Mesendoderm (in vitro differentiated cells): Measurements from ENCODE around the gene MTRFR.

ENCODE experiments used
- DNase-seq: peaks from one replicate; pipeline ENCODE4 v3.0.0; 2013
- H2AK5ac ChIP-seq: 2 replicates; pipeline ENCODE4 v1.6.1; 2013; ENCODE audit warnings: low read length, inconsistent platforms
- H2BK120ac ChIP-seq: 2 replicates; pipeline ENCODE4 v1.6.1; 2013; ENCODE audit warnings: low read depth, mild to moderate bottlenecking, low read length, moderate library complexity, mixed read lengths
- H2BK15ac ChIP-seq: replicated peaks from 2 replicates; pipeline ENCODE4 v1.6.1; 2013; ENCODE audit warnings: low read depth, mild to moderate bottlenecking, moderate library complexity
- H2BK5ac ChIP-seq: 2 replicates; pipeline ENCODE4 v1.6.1; 2013; ENCODE audit warnings: low read length, inconsistent platforms
- H3K18ac ChIP-seq: 2 replicates; pipeline ENCODE4 v1.6.1; 2013; ENCODE audit warnings: mild to moderate bottlenecking, low read length, mixed read lengths
- H3K23ac ChIP-seq: one replicate; pipeline ENCODE4 v1.6.1; 2013; ENCODE audit warnings: low read length
- H3K27ac ChIP-seq: 2 replicates; pipeline ENCODE4 v1.5.1; 2013; ENCODE audit warnings: low read depth, mild to moderate bottlenecking, inconsistent platforms, low read length, moderate library complexity
- H3K27me3 ChIP-seq: 2 replicates; pipeline ENCODE4 v1.6.1; 2013; ENCODE audit warnings: low read length, control low read depth, mild to moderate bottlenecking, inconsistent platforms; ENCODE audit not compliant: insufficient read depth, poor library complexity
- H3K36me3 ChIP-seq: 2 replicates; pipeline ENCODE4 v1.6.1; 2013; ENCODE audit warnings: low read length, inconsistent platforms; ENCODE audit not compliant: control insufficient read depth, insufficient read depth
- H3K4ac ChIP-seq: one replicate; pipeline ENCODE4 v1.6.1; 2013; ENCODE audit warnings: low read depth, mild to moderate bottlenecking, low read length, moderate library complexity
- H3K4me1 ChIP-seq: 2 replicates; pipeline ENCODE4 v1.6.1; 2013; ENCODE audit warnings: low read depth, low read length, inconsistent platforms; ENCODE audit not compliant: control insufficient read depth
- H3K4me2 ChIP-seq: 2 replicates; pipeline ENCODE4 v1.6.1; 2013; ENCODE audit warnings: low read length
- H3K4me3 ChIP-seq: 2 replicates; pipeline ENCODE4 v1.5.1; 2013; ENCODE audit warnings: mild to moderate bottlenecking, low read length
- H3K56ac ChIP-seq: one replicate; pipeline ENCODE4 v1.6.1; 2013; ENCODE audit warnings: low read length
- H3K79me1 ChIP-seq: 2 replicates; pipeline ENCODE4 v1.6.1; 2013; ENCODE audit warnings: low read length, inconsistent platforms
- H3K79me2 ChIP-seq: 2 replicates; pipeline ENCODE4 v1.6.1; 2013; ENCODE audit warnings: mild to moderate bottlenecking, low read length; ENCODE audit not compliant: control insufficient read depth, insufficient read depth
- H3K9ac ChIP-seq: 2 replicates; pipeline ENCODE4 v1.6.1; 2013; ENCODE audit warnings: low read length, inconsistent platforms
- H4K5ac ChIP-seq: one replicate; pipeline ENCODE4 v1.6.1; 2013; ENCODE audit warnings: low read length
- H4K8ac ChIP-seq: one replicate; pipeline ENCODE4 v1.6.1; 2013; ENCODE audit warnings: low read depth, mild to moderate bottlenecking, control low read depth, low read length, moderate library complexity
- WGBS: extraction: QIAGEN DNeasy Blood & Tissue Kit; methylation state at CpG from one replicate; pipeline ENCODE4 v1.1.7; 2013; ENCODE audit warnings: low lambda C conversion rate, missing lambda C conversion rate; ENCODE audit not compliant: insufficient coverage; ENCODE audit errors: extremely low coverage; 5-methylcytosine and 5-hydroxymethylcytosine counted together

The MTRFR gene

GRCh38 chr12:123269395-123269892 is 36.2 kb downstream of the MTRFR start:
- H3K36me3 ChIP-seq: peaks cover 6% of the 10 kb centered on the region
- H3K27me3 ChIP-seq: no peaks in the 10 kb centered on the region
- no peak overlapping the region for H2BK5ac ChIP-seq
- no peak overlapping the region for H4K8ac ChIP-seq
- WGBS: no CpG with 5 or more reads among the region's 32 CpGs
- peaks cover 9% of the 10 kb centered on the region for H3K79me1 ChIP-seq
- peak overlapping the region; percentile 82 for H3K9ac ChIP-seq
- no peaks in the 10 kb centered on the region for H3K4me1 ChIP-seq
- H3K4me2 ChIP-seq: peak overlapping the region; percentile 56
- peak overlapping the region; percentile 51 for H2BK120ac ChIP-seq
- H2BK15ac ChIP-seq: no peak overlapping the region
- H3K79me2 ChIP-seq: peaks cover 61% of the 10 kb centered on the region
- H3K56ac ChIP-seq: peak overlapping the region; percentile 94
- no peak overlapping the region for H4K5ac ChIP-seq
- peak overlapping the region; percentile 35 for H3K4me3 ChIP-seq
- DNase-seq: peak; percentile 90
- peak overlapping the region; percentile 60 for H3K4ac ChIP-seq
- no peak overlapping the region for H3K23ac ChIP-seq
- peak overlapping the region; percentile 98 for H3K18ac ChIP-seq
- no peak overlapping the region for H2AK5ac ChIP-seq
- H3K27ac ChIP-seq: peak overlapping the region; percentile 28

- Histone ChIP-seq H3K56ac (peak overlapping the region; percentile 87), H3K18ac (peak overlapping the region; percentile 98), H4K5ac (no peak overlapping the region), H3K27ac (peak overlapping the region; percentile 28), H3K4ac (peak overlapping the region; percentile 60), H3K4me2 (peak overlapping the region; percentile 35), H4K8ac (no peak overlapping the region), H2BK120ac (peak overlapping the region; percentile 51), H3K79me1 (peaks cover 8% of the 10 kb centered on the region), H2BK5ac (no peak overlapping the region), H3K9ac (peak overlapping the region; percentile 82), H3K23ac (no peak overlapping the region), H3K79me2 (peaks cover 58% of the 10 kb centered on the region), H3K36me3 (peaks cover 6% of the 10 kb centered on the region), H3K4me1 (no peaks in the 10 kb centered on the region), H3K27me3 (no peaks in the 10 kb centered on the region), H2BK15ac (no peak overlapping the region), H3K4me3 (peak overlapping the region; percentile 35), H2AK5ac (no peak overlapping the region)
- no CpG with 5 or more reads among the region's 7 CpGs for WGBS
- peak; percentile 56 for DNase-seq
These were observed 36.6 kb downstream of the MTRFR start for GRCh38 chr12:123269896-123270213.

GRCh38 chr12:123270214-123271000 is 37.2 kb downstream of the MTRFR start:
- H3K4me1 ChIP-seq: no peaks in the 10 kb centered on the region

GRCh38 chr12:123271001-123271668 is 37.9 kb downstream of the MTRFR start:
- H3K4me3 ChIP-seq: peak overlapping the region; percentile 35
- H3K4me1 ChIP-seq: no peaks in the 10 kb centered on the region
- H3K23ac ChIP-seq: peak overlapping the region; percentile 29
- no peak overlapping the region for H4K5ac ChIP-seq
- peaks cover 51% of the 10 kb centered on the region for H3K79me2 ChIP-seq
- no peak overlapping the region for H2BK15ac ChIP-seq
- peak overlapping the region; percentile 98 for H3K18ac ChIP-seq
- no peaks in the 10 kb centered on the region for H3K27me3 ChIP-seq
- peak overlapping the region; percentile 81 for H3K27ac ChIP-seq
- no peak overlapping the region for H2AK5ac ChIP-seq
- peaks cover 6% of the 10 kb centered on the region for H3K36me3 ChIP-seq
- peak overlapping the region; percentile 35 for H3K4me2 ChIP-seq
- H3K9ac ChIP-seq: peak overlapping the region; percentile 82
- H3K79me1 ChIP-seq: peaks cover 8% of the 10 kb centered on the region
- peak overlapping the region; percentile 56 for H2BK120ac ChIP-seq
- H2BK5ac ChIP-seq: no peak overlapping the region
- WGBS: no CpG with 5 or more reads among the region's 108 CpGs
- H3K56ac ChIP-seq: peak overlapping the region; percentile 87
- H3K4ac ChIP-seq: peak overlapping the region; percentile 99
- H4K8ac ChIP-seq: peak overlapping the region; percentile 42
- peak; percentile 58 for DNase-seq

More at GRCh38 chr12:123270214-123271000, 37.2 kb downstream of the MTRFR start:
- peak overlapping the region; percentile 82 for H3K9ac ChIP-seq
- H2BK5ac ChIP-seq: peak overlapping the region; percentile 55
- no peak overlapping the region for H2BK120ac ChIP-seq
- H4K5ac ChIP-seq: no peak overlapping the region
- H3K27me3 ChIP-seq: no peaks in the 10 kb centered on the region
- H3K23ac ChIP-seq: peak overlapping the region; percentile 29
- H3K4ac ChIP-seq: peak overlapping the region; percentile 99
- WGBS: no CpG with 5 or more reads among the region's 51 CpGs
- H3K79me2 ChIP-seq: peaks cover 56% of the 10 kb centered on the region
- H3K56ac ChIP-seq: peak overlapping the region; percentile 87
- H2AK5ac ChIP-seq: no peak overlapping the region
- H3K4me3 ChIP-seq: peak overlapping the region; percentile 35
- H2BK15ac ChIP-seq: no peak overlapping the region
- peaks cover 8% of the 10 kb centered on the region for H3K79me1 ChIP-seq
- H3K36me3 ChIP-seq: peaks cover 6% of the 10 kb centered on the region
- H3K27ac ChIP-seq: peak overlapping the region; percentile 81
- peak overlapping the region; percentile 42 for H4K8ac ChIP-seq
- H3K4me2 ChIP-seq: peak overlapping the region; percentile 35
- H3K18ac ChIP-seq: peak overlapping the region; percentile 98
- DNase-seq: no peak

- H3K4ac ChIP-seq: no peak overlapping the region
- H2AK5ac ChIP-seq: no peak overlapping the region
- no CpG with 5 or more reads among the region's 15 CpGs for WGBS
- no peaks in the 10 kb centered on the region for H3K4me1 ChIP-seq
- no peak for DNase-seq
- H3K18ac ChIP-seq: no peak overlapping the region
- H2BK15ac ChIP-seq: no peak overlapping the region
- no peak overlapping the region for H3K56ac ChIP-seq
- H3K36me3 ChIP-seq: no peaks in the 10 kb centered on the region
- no peak overlapping the region for H3K4me2 ChIP-seq
- peaks cover 3% of the 10 kb centered on the region for H3K79me1 ChIP-seq
- no peak overlapping the region for H4K8ac ChIP-seq
- H2BK5ac ChIP-seq: no peak overlapping the region
- no peak overlapping the region for H2BK120ac ChIP-seq
- no peak overlapping the region for H4K5ac ChIP-seq
- H3K27ac ChIP-seq: no peak overlapping the region
- peaks cover 31% of the 10 kb centered on the region for H3K79me2 ChIP-seq
- H3K23ac ChIP-seq: no peak overlapping the region
- no peak overlapping the region for H3K4me3 ChIP-seq
- H3K27me3 ChIP-seq: no peaks in the 10 kb centered on the region
- H3K9ac ChIP-seq: no peak overlapping the region
These were observed 39.9 kb downstream of the MTRFR start for GRCh38 chr12:123273166-123273565.
